ENCODE results near the gene HOXB4.

HOXB4 gene

GRCh38 chr17:48556229-48556575 is 21.9 kb downstream of the HOXB4 start:
- DNase-seq: no peak

GRCh38 chr17:48555258-48556228 is 22.6 kb downstream of the HOXB4 start:
- DNase-seq: peak; percentile 88

GRCh38 chr17:48554412-48555257 is 23.5 kb downstream of the HOXB4 start:
- no peak for DNase-seq

- no peak for DNase-seq
Observed at GRCh38 chr17:48553826-48554225, 24.3 kb downstream of the HOXB4 start.

- no peak for DNase-seq
Observed at GRCh38 chr17:48553190-48553547, 25.0 kb downstream of the HOXB4 start.

GRCh38 chr17:48552466-48553189 is 25.5 kb downstream of the HOXB4 start:
- no peak for DNase-seq

- DNase-seq: no peak
Observed at GRCh38 chr17:48551596-48552465, 26.3 kb downstream of the HOXB4 start.

- no peak for DNase-seq
Observed at GRCh38 chr17:48551214-48551555, 27.0 kb downstream of the HOXB4 start.

GRCh38 chr17:48550502-48551213 is 27.5 kb downstream of the HOXB4 start:
- no peak for DNase-seq

- DNase-seq: no peak
Observed at GRCh38 chr17:48549914-48550501, 28.1 kb downstream of the HOXB4 start.

GRCh38 chr17:48549281-48549630 is 28.9 kb downstream of the HOXB4 start:
- DNase-seq: no peak

GRCh38 chr17:48548523-48549280 is 29.4 kb downstream of the HOXB4 start:
- DNase-seq: no peak

GRCh38 chr17:48547808-48548522 is 30.2 kb downstream of the HOXB4 start:
- no peak for DNase-seq

GRCh38 chr17:48546924-48547807 is 31.0 kb downstream of the HOXB4 start:
- DNase-seq: peak; percentile 92

GRCh38 chr17:48546137-48546923 is 31.8 kb downstream of the HOXB4 start:
- no peak for DNase-seq

GRCh38 chr17:48545539-48545938 is 32.6 kb downstream of the HOXB4 start:
- DNase-seq: no peak

GRCh38 chr17:48545022-48545375 is 33.2 kb downstream of the HOXB4 start, which contains the start of gene HOXB2:
TSS of gene HOXB2 (minus strand) at chr17:48545109. CDS start at chr17:48544911, 198 bp downstream.
- no peak for DNase-seq

Data from NCI-H187 treated with DMSO at 0.1 percent for 48 hours (cell line).